ENCODE measurements around the gene ERVK3-1. TPM values are rescaled to one million over a fixed set of nuclear protein-coding genes. Genes with fewer than 3 reads are reported as not detected.

ERVK3-1 gene
- total and polyA plus RNA-seq, 2 of the 8 experiments (the other 6 are each of a cell fraction or from before 2014, with no cell fraction given), result 29.9 to 31.5 TPM

- H3K4me2 ChIP-seq (ENCODE audit: insufficient read depth in 1 of 2, low read depth in 2 of 2, low read length in 2 of 2), result no peak overlapping the region
- H3K9ac ChIP-seq (replicated peaks in 1 of 4; ENCODE audit: extremely low read depth in 1 of 4, low read depth in 3 of 4, low read length in 3 of 4), result no peak overlapping the region
- TF ChIP-seq SP1 (IDR thresholded peaks at IDR 0.05; ENCODE audit: low read depth, low read length) (no peak), CHD2 (IDR thresholded peaks at IDR 0.05; ENCODE audit: low read length) (no peak), POLR2AphosphoS5 (IDR thresholded peaks at IDR 0.05; ENCODE audit: low read depth, low read length) (no peak), JUND (IDR thresholded peaks at IDR 0.05; ENCODE audit: low read length) (no peak), SIX5 (IDR thresholded peaks at IDR 0.05; ENCODE audit: low read depth, low read length) (no peak)
- peaks cover 0 to 9% (median 3%) of the 10 kb centered on the region in 4 experiments; a peak in 3 of 8 replicates for H3K36me3 ChIP-seq (ENCODE audit: control insufficient read depth in 2 of 4, insufficient read depth in 4 of 4, low read length in 3 of 4)
- no peaks in the 10 kb centered on the region for H3K4me1 ChIP-seq (replicated peaks in 1 of 4; ENCODE audit: control insufficient read depth in 3 of 4, insufficient read depth in 4 of 4, low read length in 3 of 4)
- no peak overlapping the region for H3K56ac ChIP-seq (replicated peaks; ENCODE audit: insufficient read length, low read depth, low read length)
- H3K4ac ChIP-seq (replicated peaks; ENCODE audit: insufficient read length, low read depth, low read length), result no peak overlapping the region
- H3K9me3 ChIP-seq (ENCODE audit: insufficient read depth in 2 of 2, low read depth in 1 of 2, low read length in 1 of 2), result peaks cover 5 to 6% of the 10 kb centered on the region in 2 experiments; a peak in 2 of 4 replicates
- H2BK120ac ChIP-seq (replicated peaks; ENCODE audit: low read depth, low read length), result no peak overlapping the region
- no peaks in the 10 kb centered on the region for H3K79me1 ChIP-seq (ENCODE audit: low read depth, low read length)
- DNase-seq (ENCODE audit: low read depth in 1 of 2, low spot score in 2 of 2) (no peak), FAIRE-seq (no peak)
- H2BK20ac ChIP-seq (ENCODE audit: low read length), result no peak overlapping the region
- no peak overlapping the region for H3K23ac ChIP-seq (ENCODE audit: insufficient read length)
- ChIA-PET POLR2A (ENCODE audit: partially characterized antibody) (no interaction called here), CTCF (ENCODE audit: partially characterized antibody) (interaction anchor here (0.5 to 3.7 kb wide), 6 partner anchors 8 to 587 kb away, joined by 3 to 30 read pairs (median 4); partner anchors contain the start of genes A1BG and ZSCAN22)
- no peak overlapping the region for H3K4me3 ChIP-seq (ENCODE audit: extremely low read depth in 1 of 4, insufficient read depth in 2 of 4, low read depth in 3 of 4, low read length in 4 of 4)
- H4K20me1 ChIP-seq (replicated peaks in 1 of 2; ENCODE audit: control insufficient read depth in 1 of 2, insufficient read depth in 2 of 2, low read length in 2 of 2), result peaks cover 3 to 8% of the 10 kb centered on the region in 2 experiments
- H3K79me2 ChIP-seq (ENCODE audit: control insufficient read depth in 1 of 2, insufficient read depth in 2 of 2, low read length in 2 of 2), result no peaks in the 10 kb centered on the region
- H3K27ac ChIP-seq (ENCODE audit: low read depth, low read length), result no peak overlapping the region
- H2BK5ac ChIP-seq (ENCODE audit: low read depth, low read length), result no peak overlapping the region
- no peak overlapping the region for H4K8ac ChIP-seq (ENCODE audit: extremely low read depth, insufficient read depth, low read length)
- no peak overlapping the region for H4K5ac ChIP-seq (ENCODE audit: insufficient read length, low read depth, low read length)
- 99% methylated on average over 10 of the region's 11 CpGs; no CpG with 5 or more reads in 1 of the 2 experiments for WGBS, 2 experiments (ENCODE audit: extremely low coverage in 1 of 2, insufficient coverage in 1 of 2, insufficient read length in 1 of 2, insufficient replicate concordance in 2 of 2, low coverage in 1 of 2, low lambda C conversion rate in 2 of 2, missing lambda C conversion rate in 1 of 2)
- H3K27me3 ChIP-seq (replicated peaks in 1 of 4; ENCODE audit: control insufficient read depth in 3 of 4, extremely low read depth in 1 of 4, insufficient read depth in 3 of 4, low read length in 3 of 4), result no peaks in the 10 kb centered on the region
- no peak overlapping the region for H3K14ac ChIP-seq (ENCODE audit: insufficient read length)
- H2BK12ac ChIP-seq (ENCODE audit: low read depth, low read length), result no peak overlapping the region
- no peaks in the 10 kb centered on the region for H3K23me2 ChIP-seq (ENCODE audit: low read depth, low read length)
- no peak overlapping the region for H2BK15ac ChIP-seq (ENCODE audit: low read length)
- no peak overlapping the region for H2AFZ ChIP-seq (ENCODE audit: low read length)
- no peak overlapping the region for H3K18ac ChIP-seq (ENCODE audit: extremely low read depth, low read length)
- H4K91ac ChIP-seq (replicated peaks; ENCODE audit: insufficient read length, low read length), result no peak overlapping the region
- H2AK5ac ChIP-seq (ENCODE audit: low read depth, low read length), result no peak overlapping the region
These were observed 33.2 kb downstream of the ERVK3-1 start for GRCh38 chr19:58338336-58338735.
